ENCODE measurements around the gene BHMT. TPM values are rescaled to one million over a fixed set of nuclear protein-coding genes. Genes with fewer than 3 reads are reported as not detected.

BHMT gene
- total RNA-seq, 1 donor from 2014 or later = 20.4 TPM

DNA sequence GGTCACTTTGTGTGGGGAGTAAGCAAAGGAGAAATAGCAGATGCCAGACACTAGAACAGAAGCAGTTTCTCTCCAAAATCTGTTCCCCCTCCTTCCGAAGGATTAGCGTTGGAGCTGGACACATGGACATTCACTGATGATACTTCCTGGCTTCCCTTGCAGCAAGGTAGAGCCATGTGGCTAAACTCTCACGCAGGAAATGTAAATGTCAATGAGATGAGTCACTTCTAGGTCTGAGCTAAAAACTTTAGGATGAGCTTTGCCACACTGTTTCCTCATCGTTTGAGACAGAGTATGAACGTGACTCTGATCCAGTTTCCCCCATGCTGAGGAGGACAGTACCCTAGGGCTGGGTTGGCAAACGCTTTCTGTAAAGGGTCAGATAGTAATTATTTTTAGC, 37.0 kb upstream of the BHMT start:
- DNase-seq = no peak
- Mint-ChIP-seq H3K36me3 (ENCODE audit: unreplicated experiment) (peaks cover 7% of the 10 kb centered on the region), H3K27ac (ENCODE audit: unreplicated experiment) (no peak overlapping the region), H3K9me3 (ENCODE audit: unreplicated experiment) (peaks cover 2% of the 10 kb centered on the region), H3K27me3 (ENCODE audit: unreplicated experiment) (no peaks in the 10 kb centered on the region), H3K4me3 (ENCODE audit: unreplicated experiment) (no peak overlapping the region), H3K4me1 (ENCODE audit: low read depth, unreplicated experiment) (no peaks in the 10 kb centered on the region)
- TF ChIP-seq, protein P1, sequence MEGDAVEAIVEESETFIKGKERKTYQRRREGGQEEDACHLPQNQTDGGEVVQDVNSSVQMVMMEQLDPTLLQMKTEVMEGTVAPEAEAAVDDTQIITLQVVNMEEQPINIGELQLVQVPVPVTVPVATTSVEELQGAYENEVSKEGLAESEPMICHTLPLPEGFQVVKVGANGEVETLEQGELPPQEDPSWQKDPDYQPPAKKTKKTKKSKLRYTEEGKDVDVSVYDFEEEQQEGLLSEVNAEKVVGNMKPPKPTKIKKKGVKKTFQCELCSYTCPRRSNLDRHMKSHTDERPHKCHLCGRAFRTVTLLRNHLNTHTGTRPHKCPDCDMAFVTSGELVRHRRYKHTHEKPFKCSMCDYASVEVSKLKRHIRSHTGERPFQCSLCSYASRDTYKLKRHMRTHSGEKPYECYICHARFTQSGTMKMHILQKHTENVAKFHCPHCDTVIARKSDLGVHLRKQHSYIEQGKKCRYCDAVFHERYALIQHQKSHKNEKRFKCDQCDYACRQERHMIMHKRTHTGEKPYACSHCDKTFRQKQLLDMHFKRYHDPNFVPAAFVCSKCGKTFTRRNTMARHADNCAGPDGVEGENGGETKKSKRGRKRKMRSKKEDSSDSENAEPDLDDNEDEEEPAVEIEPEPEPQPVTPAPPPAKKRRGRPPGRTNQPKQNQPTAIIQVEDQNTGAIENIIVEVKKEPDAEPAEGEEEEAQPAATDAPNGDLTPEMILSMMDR (IDR thresholded peaks at IDR 0.05; ENCODE audit: partially characterized antibody, unreplicated experiment) = no peak

DNA sequence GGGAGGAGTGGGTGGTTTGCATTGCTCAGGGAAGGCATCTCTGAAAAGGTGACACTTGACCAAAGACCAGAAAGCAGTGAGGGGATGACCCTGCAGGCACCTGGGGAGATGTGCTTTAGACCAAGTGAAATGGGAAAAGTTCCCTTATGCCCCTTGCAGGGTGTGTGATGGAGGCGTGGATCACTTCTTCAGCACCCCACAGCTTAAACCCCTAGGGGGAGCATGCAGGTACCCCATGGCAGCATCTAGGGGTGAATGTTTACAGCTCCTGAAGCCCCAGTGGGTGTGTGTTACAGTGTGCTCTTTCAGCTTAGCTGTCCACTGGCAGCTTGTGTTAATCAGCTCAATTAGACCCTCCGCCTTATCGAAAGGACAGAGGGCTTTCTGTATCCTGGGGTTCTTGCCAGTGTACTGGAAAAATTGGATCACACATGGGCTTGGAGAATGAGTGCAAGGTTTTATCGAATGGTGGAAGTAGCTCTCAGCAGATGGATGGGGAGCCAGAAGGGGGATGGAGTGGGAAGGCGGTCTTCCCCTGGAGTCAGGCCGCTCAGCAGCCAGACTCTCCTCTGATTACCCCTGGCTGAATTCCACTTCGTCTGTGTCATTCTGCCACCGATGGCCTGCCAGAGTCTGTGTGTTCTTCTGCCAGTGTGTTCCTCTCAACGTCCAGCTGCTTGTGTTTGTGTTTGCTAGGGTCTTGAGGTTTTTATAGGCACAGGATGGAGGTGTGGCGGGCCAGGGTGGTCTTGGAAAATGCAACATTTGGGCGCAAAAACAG, 35.8 kb upstream of the BHMT start:
- TF ChIP-seq, protein P1 (IDR thresholded peaks at IDR 0.05; ENCODE audit: partially characterized antibody, unreplicated experiment) = no peak
- no peak overlapping the region for H3K4me3 Mint-ChIP-seq (ENCODE audit: unreplicated experiment)
- no peak overlapping the region for H3K27ac Mint-ChIP-seq (ENCODE audit: unreplicated experiment)
- H3K27me3 Mint-ChIP-seq (ENCODE audit: unreplicated experiment) = no peaks in the 10 kb centered on the region
- H3K9me3 Mint-ChIP-seq (ENCODE audit: unreplicated experiment) = peaks cover 2% of the 10 kb centered on the region
- H3K36me3 Mint-ChIP-seq (ENCODE audit: unreplicated experiment) = peaks cover 7% of the 10 kb centered on the region
- no peaks in the 10 kb centered on the region for H3K4me1 Mint-ChIP-seq (ENCODE audit: low read depth, unreplicated experiment)
- DNase-seq = no peak

DNA sequence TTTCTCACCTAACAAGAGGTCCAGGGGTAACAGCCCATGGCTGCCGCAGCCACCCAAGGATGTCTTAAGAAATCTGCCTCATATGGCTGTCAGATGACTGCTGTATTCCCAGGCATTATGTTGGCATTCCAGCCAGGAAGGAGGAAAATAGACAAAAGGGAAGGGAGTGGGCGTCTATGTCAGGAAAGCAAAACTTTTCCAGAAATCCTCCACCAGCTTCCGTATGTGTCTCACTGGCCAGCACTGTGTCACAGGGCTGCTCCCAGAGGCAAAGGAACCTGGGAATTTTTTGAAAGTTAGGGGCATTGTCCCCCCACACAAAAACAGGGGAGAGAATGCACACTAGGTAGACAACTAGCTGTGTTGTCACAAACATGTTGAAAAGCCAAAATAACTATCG, 34.8 kb upstream of the BHMT start:
- TF ChIP-seq, protein P1 (IDR thresholded peaks at IDR 0.05; ENCODE audit: partially characterized antibody, unreplicated experiment) = no peak
- peaks cover under 1% of the 10 kb centered on the region for H3K4me1 Mint-ChIP-seq (ENCODE audit: low read depth, unreplicated experiment)
- peaks cover 7% of the 10 kb centered on the region for H3K36me3 Mint-ChIP-seq (ENCODE audit: unreplicated experiment)
- no peak for DNase-seq
- no peaks in the 10 kb centered on the region for H3K27me3 Mint-ChIP-seq (ENCODE audit: unreplicated experiment)
- peaks cover 2% of the 10 kb centered on the region for H3K9me3 Mint-ChIP-seq (ENCODE audit: unreplicated experiment)
- H3K4me3 Mint-ChIP-seq (ENCODE audit: unreplicated experiment) = no peak overlapping the region
- H3K27ac Mint-ChIP-seq (ENCODE audit: unreplicated experiment) = no peak overlapping the region

DNA sequence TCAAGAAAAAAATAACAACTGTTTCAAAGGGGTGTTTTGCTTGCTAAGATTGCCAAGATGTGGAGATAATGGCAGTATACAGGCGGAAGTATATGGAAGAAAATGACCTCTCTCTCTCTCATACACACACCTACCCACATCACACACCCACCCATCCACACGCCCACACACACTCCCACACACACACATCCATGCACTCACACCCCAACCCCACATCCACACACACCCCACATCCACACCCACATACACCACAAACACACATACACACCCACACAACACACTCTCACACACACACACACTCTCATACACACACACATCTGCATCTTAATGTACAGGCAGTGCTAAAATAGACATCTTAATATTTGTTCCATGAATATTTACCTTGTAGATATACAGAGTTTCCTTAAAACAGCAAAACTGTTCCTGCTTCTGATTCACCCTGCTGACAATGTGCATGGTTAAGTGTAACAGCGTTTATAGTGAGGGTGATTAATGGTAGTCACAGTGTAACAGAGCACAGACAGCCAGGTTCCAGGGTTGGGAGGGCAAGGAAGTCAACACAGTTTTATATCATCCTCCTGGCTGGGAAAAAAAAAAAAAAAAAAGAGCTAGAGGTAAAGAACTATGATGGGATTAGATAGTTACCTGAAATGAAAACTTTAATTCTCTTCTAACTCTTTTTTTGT, 33.8 kb upstream of the BHMT start:
- TF ChIP-seq, protein P1 (IDR thresholded peaks at IDR 0.05; ENCODE audit: partially characterized antibody, unreplicated experiment) = no peak
- Mint-ChIP-seq H3K9me3 (ENCODE audit: unreplicated experiment) (peaks cover 2% of the 10 kb centered on the region), H3K36me3 (ENCODE audit: unreplicated experiment) (peaks cover 4% of the 10 kb centered on the region), H3K27me3 (ENCODE audit: unreplicated experiment) (no peaks in the 10 kb centered on the region), H3K4me1 (ENCODE audit: low read depth, unreplicated experiment) (peaks cover 7% of the 10 kb centered on the region), H3K4me3 (ENCODE audit: unreplicated experiment) (no peak overlapping the region), H3K27ac (ENCODE audit: unreplicated experiment) (no peak overlapping the region)
- DNase-seq = no peak

DNA sequence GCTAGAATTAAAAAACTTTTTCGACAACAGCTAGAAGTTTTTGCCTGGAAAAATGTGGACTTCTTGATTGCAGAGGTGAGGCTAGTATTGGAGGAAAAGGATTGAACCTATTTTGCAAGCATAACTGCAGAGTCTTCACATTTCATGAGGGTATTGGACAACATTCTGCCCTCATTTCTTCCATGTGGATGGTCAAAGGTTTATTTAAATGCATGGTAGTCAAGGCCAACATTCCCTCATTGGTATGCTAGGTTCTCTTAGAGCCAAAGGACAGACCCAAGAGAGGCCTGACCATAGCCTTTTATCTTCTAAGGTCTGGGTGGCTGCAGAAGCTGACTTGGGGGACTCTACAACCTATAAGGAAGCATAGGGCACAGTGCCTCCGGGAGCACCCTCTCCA, 30.8 kb upstream of the BHMT start:
- H3K27ac Mint-ChIP-seq (ENCODE audit: unreplicated experiment) = no peak overlapping the region
- no peaks in the 10 kb centered on the region for H3K9me3 Mint-ChIP-seq (ENCODE audit: unreplicated experiment)
- no peak for DNase-seq
- H3K4me1 Mint-ChIP-seq (ENCODE audit: low read depth, unreplicated experiment) = peaks cover 7% of the 10 kb centered on the region
- TF ChIP-seq, protein P1 (IDR thresholded peaks at IDR 0.05; ENCODE audit: partially characterized antibody, unreplicated experiment) = no peak
- H3K36me3 Mint-ChIP-seq (ENCODE audit: unreplicated experiment) = no peaks in the 10 kb centered on the region
- no peaks in the 10 kb centered on the region for H3K27me3 Mint-ChIP-seq (ENCODE audit: unreplicated experiment)
- no peak overlapping the region for H3K4me3 Mint-ChIP-seq (ENCODE audit: unreplicated experiment)

Measured in glutamatergic neuron (in vitro differentiated cells).